SK-N-SH (cell line): ENCODE results near the gene PIGV.

Experiments
- CTCF ChIP-seq: fragments of 200-600 bp; sonication (generic); IDR thresholded peaks from 2 replicates; pipeline ENCODE4 v1.6.1; 2017; ENCODE audit warnings: antibody characterized with exemption, mild to moderate bottlenecking, moderate library complexity
- EP300 ChIP-seq, 2 experiments: IDR thresholded peaks; 2 replicates each; pipeline versions ENCODE4 v1.4.0 to v1.6.1; 2012; ENCODE audit warnings: borderline replicate concordance in 1 of 2, low read depth in 1 of 2, low read length in 1 of 2
- RAD21 ChIP-seq: IDR thresholded peaks from 2 replicates; pipeline ENCODE4 v1.6.1; 2012; ENCODE audit warnings: mild to moderate bottlenecking, low read length
- REST ChIP-seq: IDR thresholded peaks from 2 replicates; pipeline ENCODE4 v1.6.1; 2012; ENCODE audit warnings: mild to moderate bottlenecking, low read depth, low read length, moderate library complexity
- YY1 ChIP-seq: IDR thresholded peaks from 2 replicates; pipeline ENCODE4 v1.4.0; 2012; ENCODE audit warnings: low read depth, mild to moderate bottlenecking
- TF ChIP-seq, protein P1 (sequence below): IDR thresholded peaks from 2 replicates; pipeline ENCODE4 v1.4.0; 2012; ENCODE audit warnings: low read depth
- TF ChIP-seq, protein P2 (sequence below): IDR thresholded peaks from 2 replicates; pipeline ENCODE4; 2012
- TF ChIP-seq, protein P3 (sequence below): IDR thresholded peaks from 2 replicates; pipeline ENCODE4 v1.4.0; 2012; ENCODE audit warnings: low read depth, borderline replicate concordance

DNA sequence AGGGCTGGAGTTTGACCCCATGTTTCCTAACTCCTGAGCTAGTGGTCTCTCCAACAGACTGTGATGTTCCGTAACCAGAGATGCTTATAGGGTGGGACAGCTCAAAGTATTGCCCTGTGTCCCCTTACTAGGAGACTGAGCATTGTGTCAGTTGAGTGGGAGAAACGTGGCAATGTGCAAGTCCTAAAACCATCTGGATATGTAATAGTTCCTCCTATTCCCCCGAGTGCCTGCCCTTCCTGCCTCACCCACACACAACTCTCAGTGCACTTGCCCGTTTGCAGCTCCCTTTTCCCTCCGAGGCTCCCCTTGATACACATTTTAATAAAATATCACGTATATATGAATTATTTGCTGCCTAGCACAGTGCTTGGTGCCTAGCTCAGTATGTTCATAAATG, 3.4 kb downstream of the PIGV start:
- TF ChIP-seq REST (no peak), CTCF (no peak), RAD21 (no peak), YY1 (no peak), EP300 (IDR thresholded peaks at IDR 0.05; ENCODE audit: borderline replicate concordance in 1 of 2, low read depth in 1 of 2, low read length in 1 of 2) (no peak)
- TF ChIP-seq, protein P1, sequence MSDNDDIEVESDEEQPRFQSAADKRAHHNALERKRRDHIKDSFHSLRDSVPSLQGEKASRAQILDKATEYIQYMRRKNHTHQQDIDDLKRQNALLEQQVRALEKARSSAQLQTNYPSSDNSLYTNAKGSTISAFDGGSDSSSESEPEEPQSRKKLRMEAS: no peak
- TF ChIP-seq, protein P2, sequence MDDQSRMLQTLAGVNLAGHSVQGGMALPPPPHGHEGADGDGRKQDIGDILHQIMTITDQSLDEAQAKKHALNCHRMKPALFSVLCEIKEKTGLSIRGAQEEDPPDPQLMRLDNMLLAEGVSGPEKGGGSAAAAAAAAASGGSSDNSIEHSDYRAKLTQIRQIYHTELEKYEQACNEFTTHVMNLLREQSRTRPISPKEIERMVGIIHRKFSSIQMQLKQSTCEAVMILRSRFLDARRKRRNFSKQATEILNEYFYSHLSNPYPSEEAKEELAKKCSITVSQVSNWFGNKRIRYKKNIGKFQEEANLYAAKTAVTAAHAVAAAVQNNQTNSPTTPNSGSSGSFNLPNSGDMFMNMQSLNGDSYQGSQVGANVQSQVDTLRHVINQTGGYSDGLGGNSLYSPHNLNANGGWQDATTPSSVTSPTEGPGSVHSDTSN: no peak
- TF ChIP-seq, protein P3, sequence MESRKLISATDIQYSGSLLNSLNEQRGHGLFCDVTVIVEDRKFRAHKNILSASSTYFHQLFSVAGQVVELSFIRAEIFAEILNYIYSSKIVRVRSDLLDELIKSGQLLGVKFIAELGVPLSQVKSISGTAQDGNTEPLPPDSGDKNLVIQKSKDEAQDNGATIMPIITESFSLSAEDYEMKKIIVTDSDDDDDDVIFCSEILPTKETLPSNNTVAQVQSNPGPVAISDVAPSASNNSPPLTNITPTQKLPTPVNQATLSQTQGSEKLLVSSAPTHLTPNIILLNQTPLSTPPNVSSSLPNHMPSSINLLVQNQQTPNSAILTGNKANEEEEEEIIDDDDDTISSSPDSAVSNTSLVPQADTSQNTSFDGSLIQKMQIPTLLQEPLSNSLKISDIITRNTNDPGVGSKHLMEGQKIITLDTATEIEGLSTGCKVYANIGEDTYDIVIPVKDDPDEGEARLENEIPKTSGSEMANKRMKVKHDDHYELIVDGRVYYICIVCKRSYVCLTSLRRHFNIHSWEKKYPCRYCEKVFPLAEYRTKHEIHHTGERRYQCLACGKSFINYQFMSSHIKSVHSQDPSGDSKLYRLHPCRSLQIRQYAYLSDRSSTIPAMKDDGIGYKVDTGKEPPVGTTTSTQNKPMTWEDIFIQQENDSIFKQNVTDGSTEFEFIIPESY: no peak
